GM19328 (cell line): ENCODE measurements around the gene NR2C2.

Source experiments
- ATAC-seq: cut with Tn5 transposase; IDR thresholded peaks from one replicate; pipeline ENCODE4 v1.9.1; 2021; ENCODE audit warnings: mild to moderate bottlenecking, moderate library complexity; ENCODE audit not compliant: unreplicated experiment

The NR2C2 gene

DNA sequence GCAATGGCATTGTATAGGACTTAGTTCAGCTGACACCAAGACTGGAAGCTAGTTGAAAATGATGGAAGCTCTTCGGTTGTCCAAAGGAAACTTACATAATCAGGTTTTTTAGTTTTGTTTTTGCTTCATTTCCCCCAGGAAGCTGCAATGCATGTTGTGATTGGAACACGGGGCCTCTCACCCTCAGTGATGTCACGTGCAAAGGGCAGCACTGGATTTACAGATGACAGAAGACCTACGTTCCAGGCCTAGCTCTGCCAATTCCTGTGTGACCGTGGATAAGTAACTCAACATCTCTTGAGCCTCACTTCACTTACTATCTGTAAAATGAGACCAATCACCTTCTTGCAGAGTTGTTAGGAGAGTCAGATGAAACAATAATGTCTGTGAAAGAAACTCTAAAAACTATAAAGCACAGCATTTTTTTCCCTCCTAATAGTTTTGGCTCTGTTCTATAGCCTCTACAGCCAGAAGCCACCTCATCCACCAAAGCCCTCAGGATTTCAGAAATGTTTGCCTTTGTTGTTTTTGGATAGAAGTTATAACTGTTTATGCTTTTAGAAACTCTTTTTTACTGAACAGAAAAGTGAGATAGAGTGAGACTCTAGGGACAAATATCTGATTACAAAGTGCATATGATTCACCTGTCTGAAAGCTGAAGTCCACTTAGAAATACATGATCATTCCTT lies 146.9 kb downstream of the NR2C2 start:
- no peak for ATAC-seq

GRCh38 chr3:15096046-15096445 lies 148.7 kb downstream of the NR2C2 start:
- no peak for ATAC-seq

DNA sequence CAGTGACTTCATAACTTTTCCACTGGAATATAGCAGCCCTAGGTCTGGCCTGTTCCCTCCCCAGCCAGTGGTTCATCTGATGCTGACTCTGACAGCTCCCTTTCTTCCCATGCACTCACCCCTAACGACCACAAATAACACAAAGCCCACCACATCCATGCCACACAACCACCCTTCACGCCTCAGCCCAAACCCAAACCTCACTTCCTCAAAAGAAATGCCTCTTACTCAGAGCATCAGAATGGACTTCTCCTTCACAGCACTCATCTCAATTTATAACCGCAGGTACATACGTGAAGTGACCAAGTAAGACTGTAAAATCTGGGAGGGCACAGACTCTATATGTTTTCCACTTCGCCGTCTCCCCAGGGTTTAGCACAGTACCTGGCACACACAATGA lies 150.5 kb downstream of the NR2C2 start:
- no peak for ATAC-seq
